ENCODE results near the gene DNALI1.
A peak's percentile ranks its signal among the peaks of the same experiment; 100 is the strongest.
"Not testable (repeated sequence)": the region's sequence is repeated elsewhere in the genome, so short reads cannot be mapped to it uniquely, and the experiment has no call there.

The DNALI1 gene

GRCh38 chr1:37556712-37557196 is at the start of gene DNALI1:
TSS of gene DNALI1 (plus strand) at chr1:37556940. CDS start at chr1:37556995, 55 bp downstream.
- peak; percentile 11 for DNase-seq

DNA sequence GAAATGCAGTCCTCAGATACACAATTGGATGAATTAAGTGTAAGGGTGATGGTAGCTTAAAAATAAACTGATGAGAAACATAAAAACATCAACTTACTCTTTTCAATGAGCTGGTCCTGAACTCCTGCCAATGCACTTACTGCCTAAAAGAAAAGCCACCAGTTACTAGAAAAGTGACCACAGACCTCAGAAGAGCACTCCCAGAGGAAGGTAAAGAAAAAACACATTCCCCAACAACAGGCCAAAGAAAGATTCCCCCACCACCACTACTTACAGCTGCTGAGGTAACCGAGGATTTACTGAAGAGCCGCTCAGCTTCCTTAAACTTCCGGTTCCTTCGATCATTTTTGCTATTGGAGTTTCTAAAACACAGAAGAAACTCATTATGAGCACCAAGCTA is 47.6 kb upstream of the DNALI1 start:
- DNase-seq = no peak

- DNase-seq = peak; percentile 33
Observed at GRCh38 chr1:37513795-37514349, 42.9 kb upstream of the DNALI1 start.

- peak; percentile 82 for DNase-seq
Observed at GRCh38 chr1:37514350-37515184, 42.2 kb upstream of the DNALI1 start, which contains the start of gene MEAF6. TSS of gene MEAF6 (minus strand) at chr1:37514766. CDS start at chr1:37514746, 20 bp downstream.

GRCh38 chr1:37515185-37516034 is 41.3 kb upstream of the DNALI1 start:
- no peak for DNase-seq

- DNase-seq = no peak
Observed at GRCh38 chr1:37517569-37517968, 39.2 kb upstream of the DNALI1 start.

DNA sequence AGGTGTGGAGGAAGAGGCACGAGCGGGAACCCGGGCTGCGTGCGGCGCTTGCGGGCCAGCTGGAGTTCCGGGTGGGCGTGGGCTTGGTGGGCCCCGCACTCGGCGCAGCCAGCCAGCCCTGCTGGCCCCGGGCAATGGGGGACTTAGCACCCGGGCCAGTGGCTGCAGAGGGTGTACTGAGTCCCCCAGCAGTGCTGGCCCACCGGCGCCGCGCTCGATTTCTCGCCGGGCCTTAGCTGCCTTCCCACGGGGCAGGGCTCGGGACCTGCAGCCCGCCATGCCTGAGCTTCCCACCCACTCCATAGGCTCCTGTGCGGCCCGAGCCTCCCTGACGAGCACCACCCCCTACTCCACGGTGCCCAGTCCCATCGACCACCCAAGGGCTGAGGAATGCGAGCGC is 38.5 kb upstream of the DNALI1 start:
- DNase-seq = not testable (repeated sequence)

GRCh38 chr1:37518929-37519328 is 37.8 kb upstream of the DNALI1 start:
- peak; percentile 13 for DNase-seq

GRCh38 chr1:37519613-37520012 is 37.1 kb upstream of the DNALI1 start:
- DNase-seq = no peak

- not testable (repeated sequence) for DNase-seq
Observed at GRCh38 chr1:37529888-37530287, 26.9 kb upstream of the DNALI1 start.

DNA sequence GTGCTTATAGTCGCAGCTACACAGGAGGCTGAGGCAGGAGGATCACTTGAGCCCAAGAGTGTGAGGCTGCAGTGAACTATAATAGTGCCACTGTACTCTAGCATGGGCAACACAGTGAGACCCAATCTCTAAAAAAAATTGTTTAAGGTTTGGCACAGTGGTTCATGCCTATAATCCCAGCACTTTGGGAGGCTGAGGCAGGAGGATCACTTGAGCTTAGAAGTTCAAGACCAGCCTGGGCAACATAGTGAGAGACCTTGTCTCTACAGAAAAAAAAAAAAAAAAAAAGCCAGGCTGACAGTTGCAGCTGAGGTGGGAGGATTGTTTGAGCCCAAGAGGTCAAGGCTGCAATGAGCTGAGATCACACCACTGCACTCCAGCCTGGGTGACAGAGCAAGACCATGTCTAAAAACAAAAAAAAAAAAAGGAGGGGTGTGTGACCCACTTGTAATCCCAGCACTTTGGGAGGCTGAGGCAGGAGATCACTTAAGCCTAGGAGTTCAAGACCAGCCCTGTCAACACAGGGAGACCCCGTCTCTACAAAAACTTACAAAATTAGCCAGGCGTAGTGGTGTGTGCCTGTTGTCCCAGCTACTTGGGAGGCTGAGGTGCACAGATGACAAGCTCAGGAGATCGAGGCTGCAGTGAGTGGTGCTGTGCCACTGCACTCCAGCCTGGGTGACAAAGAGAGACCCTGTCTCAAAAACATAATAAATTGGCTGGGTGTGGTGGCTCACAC is 24.2 kb upstream of the DNALI1 start:
- not testable (repeated sequence) for DNase-seq

GRCh38 chr1:37533317-37534093 is 23.2 kb upstream of the DNALI1 start:
- DNase-seq = no peak

GRCh38 chr1:37537378-37537777 is 19.4 kb upstream of the DNALI1 start:
- DNase-seq = no peak

DNA sequence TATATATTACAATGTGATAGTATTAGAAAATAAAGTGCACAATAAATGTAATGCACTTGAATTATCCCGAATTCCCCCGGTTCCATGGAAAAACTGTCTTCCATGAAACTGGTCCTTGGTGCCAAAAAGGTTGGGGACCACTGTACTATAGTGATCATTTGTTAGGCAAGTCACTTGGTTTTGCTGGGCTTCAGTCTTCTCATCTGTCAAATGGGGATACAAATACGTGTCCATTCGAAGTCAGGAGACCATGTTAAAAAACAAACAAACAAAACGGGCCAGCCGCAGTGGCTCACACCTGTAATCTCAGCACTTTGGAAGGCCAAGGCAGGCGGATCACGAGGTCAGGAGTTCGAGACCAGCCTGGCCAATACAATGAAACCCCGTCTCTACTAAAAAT is 17.6 kb upstream of the DNALI1 start:
- DNase-seq = not testable (repeated sequence)

GRCh38 chr1:37540036-37540785 is 16.5 kb upstream of the DNALI1 start:
- DNase-seq = no peak

DNA sequence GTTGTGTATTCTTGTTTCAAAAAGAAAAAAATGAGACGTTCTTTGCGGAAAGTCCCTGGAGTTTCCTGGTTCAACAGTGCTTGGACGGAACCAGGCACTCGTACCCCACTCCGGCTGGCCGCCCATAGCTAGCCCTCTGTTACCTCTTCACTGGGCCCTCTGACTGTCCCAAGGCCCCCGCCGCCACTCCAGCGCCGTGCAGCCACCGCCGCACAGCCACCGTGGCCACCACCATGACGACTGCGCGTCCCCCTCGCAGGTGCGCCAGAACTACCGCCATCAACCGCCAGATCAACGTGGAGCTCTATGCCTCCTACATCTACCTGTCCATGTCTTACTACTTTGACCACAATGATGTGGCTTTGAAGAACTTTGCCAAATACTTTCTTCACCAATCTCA is 12.2 kb upstream of the DNALI1 start:
- no peak for DNase-seq

- DNase-seq = no peak
Observed at GRCh38 chr1:37545019-37545418, 11.7 kb upstream of the DNALI1 start.

DNA sequence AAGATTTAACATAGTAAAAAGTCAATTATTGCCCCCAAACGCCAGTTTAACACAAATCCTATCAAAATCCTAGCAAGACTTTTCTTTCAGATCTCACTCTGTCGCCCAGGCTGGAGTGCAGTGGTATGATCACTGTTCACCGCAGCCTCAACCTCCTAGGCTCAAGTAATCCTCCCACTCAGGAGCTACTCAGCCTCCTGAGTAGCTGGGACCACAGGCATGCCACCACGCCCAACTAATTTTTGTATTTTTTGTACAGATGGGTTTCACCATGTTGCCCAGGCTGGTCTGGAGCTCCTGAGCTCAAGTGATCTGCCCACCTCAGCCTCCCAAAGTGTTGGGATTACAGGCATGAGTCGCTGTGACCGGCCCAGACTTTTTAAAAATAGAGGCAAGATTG is 7.4 kb upstream of the DNALI1 start:
- no peak for DNase-seq

DNA sequence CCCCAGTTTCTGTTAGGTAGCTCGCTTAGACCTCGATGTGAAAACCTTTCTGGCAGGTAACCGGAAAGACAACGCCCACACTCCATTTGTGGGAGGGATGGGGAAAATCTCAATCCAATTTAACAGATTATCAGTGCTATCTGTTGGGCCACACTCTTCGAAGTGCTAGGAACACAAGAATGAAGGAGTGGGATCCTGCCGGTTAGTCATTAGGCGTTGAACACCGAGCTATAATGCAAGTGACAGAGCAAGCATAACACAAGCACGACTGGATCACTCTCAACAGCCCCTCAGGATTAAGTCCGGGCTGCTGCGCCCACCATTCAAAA is 3.2 kb upstream of the DNALI1 start:
- no peak for DNase-seq

DNA sequence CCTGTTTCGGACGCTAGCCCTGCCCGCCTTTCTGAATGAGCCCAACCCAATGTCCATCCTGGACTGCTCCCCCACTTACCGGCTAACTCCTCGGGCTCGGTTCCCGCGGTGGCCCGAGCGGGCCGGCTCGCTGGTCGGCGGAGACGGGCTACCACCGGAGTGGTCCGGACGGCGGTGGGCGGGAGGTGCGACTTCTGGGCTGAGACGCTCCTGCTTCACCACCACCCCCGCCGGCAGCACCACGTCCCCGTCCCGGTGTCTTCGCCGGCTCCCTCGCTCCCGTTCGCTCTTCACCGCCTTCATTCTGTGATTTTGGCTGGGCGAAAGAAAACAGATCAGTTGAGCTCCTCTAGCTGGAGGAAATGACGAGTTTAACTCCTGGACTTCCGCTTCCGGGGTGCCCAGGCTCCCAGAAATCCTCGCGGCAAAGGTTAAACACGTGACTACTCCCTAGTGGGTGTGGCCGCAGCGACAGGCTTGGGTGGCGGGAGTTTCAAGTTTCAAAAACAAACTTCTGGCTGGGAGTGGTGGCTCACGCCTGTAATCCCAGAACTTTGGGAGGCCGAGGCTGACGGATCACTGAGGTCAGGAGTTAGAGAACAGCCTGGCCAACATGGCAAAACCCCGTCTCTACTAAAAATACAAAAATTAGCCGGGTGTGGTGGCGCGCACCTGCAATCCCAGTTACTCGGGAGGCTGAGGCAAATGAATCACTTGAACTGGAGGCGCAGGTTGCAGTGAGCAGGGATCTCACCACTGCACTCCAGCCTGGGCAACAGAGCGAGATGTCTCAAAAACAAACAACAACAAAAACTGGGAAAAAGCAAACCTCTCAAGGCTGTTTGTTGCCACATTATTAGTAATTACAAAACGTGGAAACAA is 2.6 kb upstream of the DNALI1 start, which contains the start of gene SNIP1:
Gene SNIP1 (minus strand): TSS at position 367 of the 882 bp plus-strand sequence. CDS start 64 bp downstream, at position 303.
- peak; percentile 86 for DNase-seq

All from activated CD4-positive, alpha-beta T cell treated with anti-CD3 and anti-CD28 coated beads, Interleukin-2, amount 50 U/mL, for 1 hour (primary cell).